GM23338 (cell line): ENCODE measurements around the gene ARHGAP1. TPM values are rescaled to one million over a fixed set of nuclear protein-coding genes. Genes with fewer than 3 reads are reported as not detected.

ENCODE experiments used
- ATAC-seq: fragments of 200-7000 bp; cut with Tn5 transposase; 3 replicates; pipeline ENCODE4 v1.9.1; 2020
- DNase-seq: peaks from one replicate; pipeline ENCODE4 v3.0.0-alpha.2; 2015; ENCODE audit warnings: low spot score
- H2AFZ ChIP-seq: fragments of 200-600 bp; sonication (generic); 2 replicates; pipeline ENCODE4 v1.8.0; 2016; ENCODE audit warnings: antibody characterized with exemption, mild to moderate bottlenecking, moderate library complexity
- H3F3A ChIP-seq: fragments of 200-600 bp; sonication (generic); replicated peaks from 2 replicates; pipeline ENCODE4 v1.8.0; 2017; ENCODE audit warnings: antibody characterized with exemption, mixed run types, low read depth
- H3K27ac ChIP-seq: fragments of 200-600 bp; sonication (generic); 2 replicates; pipeline ENCODE4 v1.6.1; 2016; ENCODE audit warnings: low read depth
- H3K27me3 ChIP-seq: fragments of 200-600 bp; sonication (generic); 2 replicates; pipeline ENCODE4 v1.8.0; 2016; ENCODE audit warnings: mild to moderate bottlenecking, mixed run types, moderate library complexity; ENCODE audit not compliant: insufficient read depth
- H3K36me3 ChIP-seq: fragments of 200-600 bp; sonication (generic); 2 replicates; pipeline ENCODE4 v1.8.0; 2016; ENCODE audit warnings: mild to moderate bottlenecking; ENCODE audit not compliant: insufficient read depth
- H3K4me1 ChIP-seq: fragments of 200-600 bp; sonication (generic); 2 replicates; pipeline ENCODE4 v1.8.0; 2016; ENCODE audit warnings: mild to moderate bottlenecking, moderate library complexity; ENCODE audit not compliant: insufficient read depth
- H3K4me2 ChIP-seq: fragments of 200-600 bp; sonication (generic); 2 replicates; pipeline ENCODE4 v1.7.1; 2017; ENCODE audit warnings: mixed run types
- H3K4me3 ChIP-seq: fragments of 200-600 bp; sonication (generic); 2 replicates; pipeline ENCODE4 v1.6.1; 2016; ENCODE audit warnings: mixed run types
- H3K79me2 ChIP-seq: fragments of 200-600 bp; sonication (generic); replicated peaks from 2 replicates; pipeline ENCODE4 v1.8.0; 2017; ENCODE audit warnings: mild to moderate bottlenecking; ENCODE audit not compliant: insufficient read depth
- H3K9me2 ChIP-seq: fragments of 200-600 bp; sonication (generic); 2 replicates; pipeline ENCODE4 v1.8.0; 2017; ENCODE audit not compliant: insufficient read depth
- H4K20me1 ChIP-seq: fragments of 200-600 bp; sonication (generic); replicated peaks from 2 replicates; pipeline ENCODE4 v1.8.0; 2017; ENCODE audit warnings: mild to moderate bottlenecking; ENCODE audit not compliant: insufficient read depth
- H3K27ac Mint-ChIP-seq: 2 replicates; pipeline ENCODE4 v1.8.0; 2020; ENCODE audit warnings: inconsistent platforms, mild to moderate bottlenecking, moderate library complexity, mixed read lengths
- H3K27me3 Mint-ChIP-seq: 3 replicates; pipeline ENCODE4 v1.8.0; 2022; ENCODE audit warnings: low read depth, mild to moderate bottlenecking, moderate library complexity, mixed read lengths, inconsistent platforms; ENCODE audit not compliant: insufficient read depth, poor library complexity
- H3K36me3 Mint-ChIP-seq: 3 replicates; pipeline ENCODE4 v1.8.0; 2021; ENCODE audit warnings: low read depth, mild to moderate bottlenecking, inconsistent platforms, moderate library complexity, mixed read lengths
- H3K4me1 Mint-ChIP-seq: 3 replicates; pipeline ENCODE4 v1.8.0; 2020; ENCODE audit warnings: mild to moderate bottlenecking, inconsistent platforms, mixed read lengths
- H3K4me3 Mint-ChIP-seq: 3 replicates; pipeline ENCODE4 v1.8.0; 2021; ENCODE audit warnings: moderate library complexity, mild to moderate bottlenecking, inconsistent platforms, mixed read lengths
- H3K9me3 Mint-ChIP-seq: 3 replicates; pipeline ENCODE4 v1.8.0; 2020; ENCODE audit warnings: moderate library complexity, mild to moderate bottlenecking, inconsistent platforms, mixed read lengths
- CREB1 ChIP-seq: fragments of 250-450 bp; sonication (Bioruptor Pico); IDR thresholded peaks from 2 replicates; pipeline ENCODE4 v1.5.0; 2020; ENCODE audit warnings: low read depth, mild to moderate bottlenecking, moderate library complexity
- ETS1 ChIP-seq: IDR thresholded peaks from 2 replicates; pipeline ENCODE4 v1.6.1; 2016; ENCODE audit warnings: antibody characterized with exemption
- EZH2 ChIP-seq: fragments of 200-600 bp; sonication (generic); IDR thresholded peaks from one replicate; pipeline ENCODE4 v1.8.0; 2017; ENCODE audit warnings: antibody characterized with exemption, mild to moderate bottlenecking, low read depth; ENCODE audit not compliant: unreplicated experiment
- EZH2phosphoT487 ChIP-seq: fragments of 200-600 bp; sonication (generic); IDR thresholded peaks from one replicate; pipeline ENCODE4 v1.8.1; 2018; ENCODE audit warnings: antibody characterized with exemption; ENCODE audit not compliant: unreplicated experiment
- JUNB ChIP-seq: IDR thresholded peaks from one replicate; pipeline ENCODE4 v1.6.1; 2016; ENCODE audit warnings: antibody characterized with exemption; ENCODE audit not compliant: unreplicated experiment
- NANOG ChIP-seq: IDR thresholded peaks from 2 replicates; pipeline ENCODE4 v1.6.1; 2016; ENCODE audit warnings: antibody characterized with exemption, borderline replicate concordance
- POLR2AphosphoS5 ChIP-seq: IDR thresholded peaks from 2 replicates; pipeline ENCODE4 v1.6.1; 2016; ENCODE audit warnings: antibody characterized with exemption, low read depth
- STAT1 ChIP-seq: IDR thresholded peaks from one replicate; pipeline ENCODE4 v1.6.1; 2016; ENCODE audit warnings: antibody characterized with exemption; ENCODE audit not compliant: unreplicated experiment
- ZNF114 ChIP-seq: fragments of 250-450 bp; sonication (Bioruptor Pico); IDR thresholded peaks from 2 replicates; pipeline ENCODE4 v1.5.0; 2020; ENCODE audit warnings: mild to moderate bottlenecking, moderate library complexity
- ZNF331 ChIP-seq: fragments of 250-450 bp; sonication (Bioruptor Pico); IDR thresholded peaks from 2 replicates; pipeline ENCODE4 v1.5.0; 2020; ENCODE audit warnings: low read depth, mild to moderate bottlenecking, moderate library complexity
- ZNF462 ChIP-seq: fragments of 250-450 bp; sonication (Bioruptor Pico); IDR thresholded peaks from 2 replicates; pipeline ENCODE4 v1.5.0; 2020; ENCODE audit warnings: mild to moderate bottlenecking, moderate library complexity
- polyA plus RNA-seq: library from polyadenylated mRNA; unstranded; fragments of >200 nt; fragmentation: Nextera tagmentation; extraction: Ambion mirVana; gene quantifications from 2 replicates; pipeline ENCODE4 v1.2.1, GENCODE V29; 2016
- total RNA-seq: library from RNA; depleted of rRNA; stranded (reverse); fragments of >200 nt; shearing (Covaris generic); gene quantifications from 2 replicates; pipeline ENCODE4 v1.2.3, GENCODE V29; 2014
- TF ChIP-seq, protein P1 (sequence below): IDR thresholded peaks from one replicate; pipeline ENCODE4 v1.6.1; 2018; ENCODE audit warnings: antibody characterized with exemption; ENCODE audit not compliant: unreplicated experiment
- TF ChIP-seq, protein P2 (sequence below), 2 experiments: fragments of 200-600 bp in 1 of 2; sonication (generic) in 1 of 2; conservative IDR thresholded peaks; 2 replicates each; pipeline versions ENCODE4 v1.5.1 to v1.6.1; 2016 to 2017; ENCODE audit warnings: antibody characterized with exemption in 2 of 2, low read depth in 2 of 2, mild to moderate bottlenecking in 2 of 2, moderate library complexity in 1 of 2

The ARHGAP1 gene
- total and polyA plus RNA-seq, 2 experiments from 2014 or later, result 23.4 to 38.1 TPM

DNA sequence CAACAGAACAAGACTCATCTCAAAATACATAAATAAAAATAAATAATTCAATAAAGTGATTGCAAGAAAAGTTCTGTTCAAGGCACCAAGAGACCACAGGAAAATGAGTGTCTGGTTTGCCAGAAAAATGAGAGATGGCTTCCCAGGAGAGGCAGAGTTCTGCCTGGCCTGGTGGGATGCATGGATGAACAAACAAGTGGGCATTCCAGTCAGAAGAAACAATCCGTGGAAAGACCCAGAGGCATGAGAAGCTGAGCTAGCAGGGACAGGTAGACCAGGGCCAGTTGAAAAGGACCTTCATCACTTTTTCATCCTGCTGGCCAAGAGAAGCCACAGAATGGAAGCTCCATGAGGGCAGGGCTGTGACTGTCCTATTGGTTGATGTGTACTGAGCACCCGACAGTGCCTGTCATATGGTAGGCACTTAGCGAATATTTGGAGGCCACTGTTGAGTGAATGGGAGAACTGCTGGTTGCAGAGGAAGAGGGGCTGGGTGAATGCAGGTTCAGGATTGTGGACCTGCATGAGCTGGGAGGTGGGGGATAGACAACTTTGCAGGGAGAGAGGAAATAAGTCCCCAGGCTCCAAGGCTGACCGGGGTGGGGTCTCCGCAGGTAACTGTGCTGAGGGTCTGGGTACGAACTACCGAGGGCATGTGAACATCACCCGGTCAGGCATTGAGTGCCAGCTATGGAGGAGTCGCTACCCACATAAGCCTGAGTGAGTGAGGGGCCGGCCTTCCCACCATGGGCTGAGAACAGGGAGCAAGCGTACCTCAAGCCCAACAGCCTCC lies 22.3 kb upstream of the ARHGAP1 start:
- no peak overlapping the region for H3K27ac Mint-ChIP-seq
- DNase-seq (no peak), ATAC-seq (no peak)
- H3K9me3 Mint-ChIP-seq, result no peaks in the 10 kb centered on the region; the same call in 2 of the 3 replicates
- H3F3A ChIP-seq, result no peaks in the 10 kb centered on the region
- no peak overlapping the region for H3K4me3 Mint-ChIP-seq
- no peaks in the 10 kb centered on the region for H3K4me1 ChIP-seq
- no peaks in the 10 kb centered on the region for H3K9me2 ChIP-seq
- H3K27ac ChIP-seq, result no peak overlapping the region
- H3K4me1 Mint-ChIP-seq, result peaks cover 10% of the 10 kb centered on the region
- no peaks in the 10 kb centered on the region for H3K36me3 ChIP-seq
- H3K79me2 ChIP-seq, result no peaks in the 10 kb centered on the region
- H2AFZ ChIP-seq, result no peak overlapping the region
- no peaks in the 10 kb centered on the region for H4K20me1 ChIP-seq
- no peak overlapping the region for H3K4me2 ChIP-seq
- H3K27me3 Mint-ChIP-seq, result peaks cover 12% of the 10 kb centered on the region
- TF ChIP-seq, protein P1, sequence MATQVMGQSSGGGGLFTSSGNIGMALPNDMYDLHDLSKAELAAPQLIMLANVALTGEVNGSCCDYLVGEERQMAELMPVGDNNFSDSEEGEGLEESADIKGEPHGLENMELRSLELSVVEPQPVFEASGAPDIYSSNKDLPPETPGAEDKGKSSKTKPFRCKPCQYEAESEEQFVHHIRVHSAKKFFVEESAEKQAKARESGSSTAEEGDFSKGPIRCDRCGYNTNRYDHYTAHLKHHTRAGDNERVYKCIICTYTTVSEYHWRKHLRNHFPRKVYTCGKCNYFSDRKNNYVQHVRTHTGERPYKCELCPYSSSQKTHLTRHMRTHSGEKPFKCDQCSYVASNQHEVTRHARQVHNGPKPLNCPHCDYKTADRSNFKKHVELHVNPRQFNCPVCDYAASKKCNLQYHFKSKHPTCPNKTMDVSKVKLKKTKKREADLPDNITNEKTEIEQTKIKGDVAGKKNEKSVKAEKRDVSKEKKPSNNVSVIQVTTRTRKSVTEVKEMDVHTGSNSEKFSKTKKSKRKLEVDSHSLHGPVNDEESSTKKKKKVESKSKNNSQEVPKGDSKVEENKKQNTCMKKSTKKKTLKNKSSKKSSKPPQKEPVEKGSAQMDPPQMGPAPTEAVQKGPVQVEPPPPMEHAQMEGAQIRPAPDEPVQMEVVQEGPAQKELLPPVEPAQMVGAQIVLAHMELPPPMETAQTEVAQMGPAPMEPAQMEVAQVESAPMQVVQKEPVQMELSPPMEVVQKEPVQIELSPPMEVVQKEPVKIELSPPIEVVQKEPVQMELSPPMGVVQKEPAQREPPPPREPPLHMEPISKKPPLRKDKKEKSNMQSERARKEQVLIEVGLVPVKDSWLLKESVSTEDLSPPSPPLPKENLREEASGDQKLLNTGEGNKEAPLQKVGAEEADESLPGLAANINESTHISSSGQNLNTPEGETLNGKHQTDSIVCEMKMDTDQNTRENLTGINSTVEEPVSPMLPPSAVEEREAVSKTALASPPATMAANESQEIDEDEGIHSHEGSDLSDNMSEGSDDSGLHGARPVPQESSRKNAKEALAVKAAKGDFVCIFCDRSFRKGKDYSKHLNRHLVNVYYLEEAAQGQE, result no peak
- TF ChIP-seq, protein P2, sequence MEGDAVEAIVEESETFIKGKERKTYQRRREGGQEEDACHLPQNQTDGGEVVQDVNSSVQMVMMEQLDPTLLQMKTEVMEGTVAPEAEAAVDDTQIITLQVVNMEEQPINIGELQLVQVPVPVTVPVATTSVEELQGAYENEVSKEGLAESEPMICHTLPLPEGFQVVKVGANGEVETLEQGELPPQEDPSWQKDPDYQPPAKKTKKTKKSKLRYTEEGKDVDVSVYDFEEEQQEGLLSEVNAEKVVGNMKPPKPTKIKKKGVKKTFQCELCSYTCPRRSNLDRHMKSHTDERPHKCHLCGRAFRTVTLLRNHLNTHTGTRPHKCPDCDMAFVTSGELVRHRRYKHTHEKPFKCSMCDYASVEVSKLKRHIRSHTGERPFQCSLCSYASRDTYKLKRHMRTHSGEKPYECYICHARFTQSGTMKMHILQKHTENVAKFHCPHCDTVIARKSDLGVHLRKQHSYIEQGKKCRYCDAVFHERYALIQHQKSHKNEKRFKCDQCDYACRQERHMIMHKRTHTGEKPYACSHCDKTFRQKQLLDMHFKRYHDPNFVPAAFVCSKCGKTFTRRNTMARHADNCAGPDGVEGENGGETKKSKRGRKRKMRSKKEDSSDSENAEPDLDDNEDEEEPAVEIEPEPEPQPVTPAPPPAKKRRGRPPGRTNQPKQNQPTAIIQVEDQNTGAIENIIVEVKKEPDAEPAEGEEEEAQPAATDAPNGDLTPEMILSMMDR (conservative IDR thresholded peaks at IDR 0.05; ENCODE audit: low read depth in 2 of 2), result no peak
- TF ChIP-seq ZNF114 (CRISPR knock-in tag), result no peak
- TF ChIP-seq EZH2phosphoT487, result no peak
- TF ChIP-seq STAT1, result no peak
- TF ChIP-seq JUNB, result no peak
- no peak for TF ChIP-seq ETS1
- no peak for TF ChIP-seq EZH2
- no peak for TF ChIP-seq ZNF331 (CRISPR knock-in tag)
- TF ChIP-seq CREB1, result no peak
- TF ChIP-seq NANOG, result no peak
- TF ChIP-seq ZNF462 (CRISPR knock-in tag), result no peak
- TF ChIP-seq POLR2AphosphoS5, result no peak
- no peaks in the 10 kb centered on the region for H3K27me3 ChIP-seq
- no peaks in the 10 kb centered on the region for H3K36me3 Mint-ChIP-seq
- H3K4me3 ChIP-seq, result no peak overlapping the region
